IMR-90 (cell line): Measurements from ENCODE around the gene ATP6V1E1. TPM values are rescaled to one million over a fixed set of nuclear protein-coding genes. Genes with fewer than 3 reads are reported as not detected.

Experiments used
- ATAC-seq: fragments of 200-7000 bp; cut with Tn5 transposase; 2 replicates; pipeline ENCODE4 v1.9.1; 2020; ENCODE audit warnings: low read depth, mild to moderate bottlenecking, moderate library complexity
- BruUV-seq: library from RNA; stranded (reverse); fragments of 400-500 nt; replicated peaks from 2 replicates; lab custom pipeline; 2021; lab: Mats Ljungman, UMichigan
- CTCF ChIA-PET: fragments of 300-600 bp; formaldehyde crosslinking; extraction: SDS; loops from one replicate; lab custom pipeline; 2021; ENCODE audit warnings: antibody characterized with exemption; lab: Yijun Ruan, JAX
- POLR2A ChIA-PET: fragments of 300-600 bp; sonication (Branson Sonifier 250); formaldehyde crosslinking; loops from one replicate; lab custom pipeline; 2022; ENCODE audit warnings: antibody characterized with exemption; ENCODE audit not compliant: unreplicated experiment; lab: Charles Lee
- DNase-seq: peaks from one replicate; pipeline ENCODE4 v3.0.0; 2013
- H2AFZ ChIP-seq: replicated peaks from 2 replicates; pipeline ENCODE3; 2013; ENCODE audit warnings: low read length, mild to moderate bottlenecking; ENCODE audit not compliant: poor library complexity
- H2AK5ac ChIP-seq: 2 replicates; pipeline ENCODE4 v1.6.1; 2013; ENCODE audit warnings: low read depth, low read length, inconsistent platforms
- H2AK9ac ChIP-seq: replicated peaks from 2 replicates; pipeline ENCODE3; 2013; ENCODE audit warnings: mild to moderate bottlenecking, low read depth, low read length, moderate library complexity; ENCODE audit not compliant: poor library complexity
- H2BK120ac ChIP-seq: 2 replicates; pipeline ENCODE4 v1.6.1; 2013; ENCODE audit warnings: low read depth, low read length, inconsistent platforms
- H2BK15ac ChIP-seq: 3 replicates; pipeline ENCODE4 v1.6.1; 2013; ENCODE audit warnings: low read depth, low read length, inconsistent platforms
- H2BK20ac ChIP-seq: 2 replicates; pipeline ENCODE4 v1.6.1; 2013; ENCODE audit warnings: low read depth, mild to moderate bottlenecking, inconsistent platforms, low read length, moderate library complexity
- H2BK5ac ChIP-seq: 2 replicates; pipeline ENCODE4 v1.6.1; 2013; ENCODE audit warnings: mild to moderate bottlenecking, low read depth, low read length, inconsistent platforms; ENCODE audit not compliant: poor library complexity, severe bottlenecking
- H3K14ac ChIP-seq: replicated peaks from 2 replicates; pipeline ENCODE4 v1.6.1; 2013; ENCODE audit warnings: low read depth, low read length, inconsistent platforms
- H3K18ac ChIP-seq: 2 replicates; pipeline ENCODE4 v1.6.1; 2013; ENCODE audit warnings: low read depth, low read length, control low read depth
- H3K23ac ChIP-seq: 2 replicates; pipeline ENCODE4 v1.6.1; 2013; ENCODE audit warnings: low read depth, low read length, inconsistent platforms
- H3K27ac ChIP-seq: 2 replicates; pipeline ENCODE4 v1.5.1; 2013; ENCODE audit warnings: mild to moderate bottlenecking, control low read depth, low read length; ENCODE audit not compliant: insufficient read depth
- H3K27me3 ChIP-seq: 2 replicates; pipeline ENCODE4 v1.6.1; 2013; ENCODE audit warnings: low read length; ENCODE audit not compliant: control insufficient read depth, insufficient read depth
- H3K36me3 ChIP-seq: 2 replicates; pipeline ENCODE4 v1.6.1; 2013; ENCODE audit warnings: low read length, mixed read lengths; ENCODE audit not compliant: control insufficient read depth, insufficient read depth
- H3K4ac ChIP-seq: 2 replicates; pipeline ENCODE4 v1.6.1; 2013; ENCODE audit warnings: low read depth, low read length, inconsistent platforms
- H3K4me1 ChIP-seq: 2 replicates; pipeline ENCODE4 v1.6.1; 2013; ENCODE audit warnings: low read length, mixed read lengths; ENCODE audit not compliant: control insufficient read depth, insufficient read depth
- H3K4me2 ChIP-seq: 2 replicates; pipeline ENCODE4 v1.6.1; 2013; ENCODE audit warnings: low read depth, mild to moderate bottlenecking, control low read depth, low read length, moderate library complexity
- H3K4me3 ChIP-seq: 2 replicates; pipeline ENCODE4 v1.5.1; 2013; ENCODE audit warnings: low read depth, mild to moderate bottlenecking, control low read depth, low read length, moderate library complexity; ENCODE audit not compliant: insufficient read depth
- H3K56ac ChIP-seq: 2 replicates; pipeline ENCODE4 v1.6.1; 2013; ENCODE audit warnings: low read length, inconsistent platforms; ENCODE audit not compliant: insufficient read depth; ENCODE audit errors: extremely low read depth
- H3K79me1 ChIP-seq, 2 experiments: 2 replicates each; pipeline ENCODE4 v1.6.1; 2013; ENCODE audit warnings: low read length in 2 of 2, inconsistent platforms in 1 of 2, low read depth in 1 of 2
- H3K9ac ChIP-seq: 2 replicates; pipeline ENCODE4 v1.6.1; 2013; ENCODE audit warnings: low read depth, low read length, control low read depth
- H3K9me1 ChIP-seq: 2 replicates; pipeline ENCODE4 v1.6.1; 2013; ENCODE audit warnings: low read length, inconsistent platforms; ENCODE audit not compliant: insufficient read depth
- H3K9me3 ChIP-seq: 2 replicates; pipeline ENCODE4 v1.6.1; 2013; ENCODE audit warnings: low read length; ENCODE audit not compliant: control insufficient read depth, insufficient read depth
- H4K20me1 ChIP-seq: 2 replicates; pipeline ENCODE4 v1.6.1; 2013; ENCODE audit warnings: low read length, inconsistent platforms; ENCODE audit not compliant: insufficient read depth
- H4K5ac ChIP-seq: 2 replicates; pipeline ENCODE4 v1.6.1; 2013; ENCODE audit warnings: mild to moderate bottlenecking, low read depth, low read length, control low read depth
- H4K8ac ChIP-seq, 2 experiments: 2 replicates each; pipeline ENCODE4 v1.6.1; 2013; ENCODE audit warnings: low read depth in 2 of 2, low read length in 2 of 2, control low read depth in 1 of 2, inconsistent platforms in 1 of 2
- H4K91ac ChIP-seq: 2 replicates; pipeline ENCODE4 v1.6.1; 2013; ENCODE audit warnings: low read depth, low read length, inconsistent platforms; ENCODE audit not compliant: insufficient read depth
- BHLHE40 ChIP-seq: fragments of 150-350 bp; IDR thresholded peaks from 2 replicates; pipeline ENCODE4 v1.6.1; 2016; ENCODE audit warnings: mild to moderate bottlenecking, low read depth, low read length
- CEBPB ChIP-seq: IDR thresholded peaks from 2 replicates; pipeline ENCODE4 v1.6.1; 2012; ENCODE audit warnings: low read depth, low read length, improper control_type of control experiment
- MAZ ChIP-seq: IDR thresholded peaks from 2 replicates; pipeline ENCODE4 v1.6.1; 2012; ENCODE audit warnings: low read depth, mild to moderate bottlenecking, low read length, improper control_type of control experiment, moderate library complexity, borderline replicate concordance
- MXI1 ChIP-seq: IDR thresholded peaks from 2 replicates; pipeline ENCODE4 v1.6.1; 2012; ENCODE audit warnings: low read depth, mild to moderate bottlenecking, low read length, moderate library complexity, borderline replicate concordance
- POLR2A ChIP-seq: IDR thresholded peaks from 2 replicates; pipeline ENCODE4 v1.6.1; 2012; ENCODE audit warnings: mild to moderate bottlenecking, low read depth, low read length
- SMC3 ChIP-seq: fragments of 150-350 bp; IDR thresholded peaks from 2 replicates; pipeline ENCODE4 v1.6.1; 2016; ENCODE audit warnings: low read depth, mild to moderate bottlenecking, antibody characterized with exemption, low read length, moderate library complexity
- WGBS, 2 experiments: methylation state at CpG; one replicate each; pipeline versions ENCODE4 v1.1.5 to v1.1.7; 2013; ENCODE audit warnings: missing lambda C conversion rate in 2 of 2; ENCODE audit not compliant: insufficient read length in 1 of 2; ENCODE audit errors: extremely low coverage in 2 of 2; 5-methylcytosine and 5-hydroxymethylcytosine counted together
- dilution Hi-C: fragments of 300-500 bp; cut with HindIII; formaldehyde crosslinking; loops from one replicate; pipeline ENCODE4 v1.14.3; 2018; ENCODE audit warnings: low sequenced_read_pairs; ENCODE audit not compliant: unreplicated experiment
- in situ Hi-C: fragments of 300-500 bp; cut with MboI; formaldehyde crosslinking; loops from 3 replicates; pipeline ENCODE4 v1.14.3; 2019; ENCODE audit warnings: low sequenced_read_pairs, inconsistent platforms, mixed read lengths
- intact Hi-C: fragments of 100-400 bp; cut with micrococcal nuclease; formaldehyde crosslinking; loops from 2 replicates; pipeline ENCODE4 v1.10.0; 2022
- polyA plus RNA-seq, 3 experiments: library from polyadenylated mRNA; depleted of rRNA; stranded (reverse); fragments of >200 nt; gene quantifications; 2 replicates each; pipeline ENCODE4 v1.2.3, GENCODE V29; 2012; ENCODE audit warnings: low replicate concordance in 1 of 3
- total RNA-seq: library from RNA; depleted of rRNA; stranded (reverse); fragments of >200 nt; gene quantifications from 2 replicates; pipeline ENCODE4 v1.2.3, GENCODE V29; 2012
- TF ChIP-seq, protein P1 (sequence below): conservative IDR thresholded peaks from 2 replicates; pipeline ENCODE4 v1.5.1; 2012; ENCODE audit warnings: mild to moderate bottlenecking, low read depth, low read length, improper control_type of control experiment
- TF ChIP-seq, protein P2 (sequence below): fragments of 150-350 bp; IDR thresholded peaks from 2 replicates; pipeline ENCODE4 v1.6.1; 2017; ENCODE audit warnings: mild to moderate bottlenecking, antibody characterized with exemption, low read length, low read depth

Gene ATP6V1E1
- total and polyA plus RNA-seq, 2 of the 4 experiments (the other 2 are of a cell fraction) = 144 to 148 TPM

GRCh38 chr22:17554814-17555213, 73.7 kb downstream of the ATP6V1E1 start:
- Histone ChIP-seq H3K14ac (no peak overlapping the region), H3K4me2 (no peak overlapping the region), H2AFZ (no peak overlapping the region), H3K27ac (no peak overlapping the region), H3K79me1 (no peaks in the 10 kb centered on the region), H3K4me1 (no peaks in the 10 kb centered on the region), H3K9me1 (no peaks in the 10 kb centered on the region), H3K4me3 (no peak overlapping the region), H3K18ac (no peak overlapping the region), H2BK20ac (no peak overlapping the region), H2AK5ac (no peak overlapping the region), H2BK120ac (no peak overlapping the region), H4K5ac (no peak overlapping the region), H4K20me1 (no peaks in the 10 kb centered on the region), H3K27me3 (peaks cover 14% of the 10 kb centered on the region), H3K56ac (no peak overlapping the region), H3K4ac (no peak overlapping the region), H2BK5ac (no peak overlapping the region), H3K36me3 (no peaks in the 10 kb centered on the region), H3K9ac (no peak overlapping the region), H4K8ac (no peak overlapping the region), H3K23ac (no peak overlapping the region), H3K9me3 (no peaks in the 10 kb centered on the region), H2BK15ac (no peak overlapping the region), H2AK9ac (no peak overlapping the region), H4K91ac (no peak overlapping the region)
- no TSS peak for BruUV-seq
- WGBS, 2 experiments = no CpG with 5 or more reads among the region's 4 CpGs
- TF ChIP-seq, protein P1, sequence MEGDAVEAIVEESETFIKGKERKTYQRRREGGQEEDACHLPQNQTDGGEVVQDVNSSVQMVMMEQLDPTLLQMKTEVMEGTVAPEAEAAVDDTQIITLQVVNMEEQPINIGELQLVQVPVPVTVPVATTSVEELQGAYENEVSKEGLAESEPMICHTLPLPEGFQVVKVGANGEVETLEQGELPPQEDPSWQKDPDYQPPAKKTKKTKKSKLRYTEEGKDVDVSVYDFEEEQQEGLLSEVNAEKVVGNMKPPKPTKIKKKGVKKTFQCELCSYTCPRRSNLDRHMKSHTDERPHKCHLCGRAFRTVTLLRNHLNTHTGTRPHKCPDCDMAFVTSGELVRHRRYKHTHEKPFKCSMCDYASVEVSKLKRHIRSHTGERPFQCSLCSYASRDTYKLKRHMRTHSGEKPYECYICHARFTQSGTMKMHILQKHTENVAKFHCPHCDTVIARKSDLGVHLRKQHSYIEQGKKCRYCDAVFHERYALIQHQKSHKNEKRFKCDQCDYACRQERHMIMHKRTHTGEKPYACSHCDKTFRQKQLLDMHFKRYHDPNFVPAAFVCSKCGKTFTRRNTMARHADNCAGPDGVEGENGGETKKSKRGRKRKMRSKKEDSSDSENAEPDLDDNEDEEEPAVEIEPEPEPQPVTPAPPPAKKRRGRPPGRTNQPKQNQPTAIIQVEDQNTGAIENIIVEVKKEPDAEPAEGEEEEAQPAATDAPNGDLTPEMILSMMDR = no peak
- TF ChIP-seq POLR2A = no peak
- no peak for TF ChIP-seq BHLHE40
- no peak for TF ChIP-seq CEBPB
- TF ChIP-seq SMC3 = no peak
- no peak for TF ChIP-seq MAZ
- TF ChIP-seq, protein P2, sequence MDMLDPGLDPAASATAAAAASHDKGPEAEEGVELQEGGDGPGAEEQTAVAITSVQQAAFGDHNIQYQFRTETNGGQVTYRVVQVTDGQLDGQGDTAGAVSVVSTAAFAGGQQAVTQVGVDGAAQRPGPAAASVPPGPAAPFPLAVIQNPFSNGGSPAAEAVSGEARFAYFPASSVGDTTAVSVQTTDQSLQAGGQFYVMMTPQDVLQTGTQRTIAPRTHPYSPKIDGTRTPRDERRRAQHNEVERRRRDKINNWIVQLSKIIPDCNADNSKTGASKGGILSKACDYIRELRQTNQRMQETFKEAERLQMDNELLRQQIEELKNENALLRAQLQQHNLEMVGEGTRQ = no peak
- no peak for TF ChIP-seq MXI1
- ATAC-seq (no peak), DNase-seq (no peak)
- dilution Hi-C loops = no loop called here
- in situ Hi-C loops = loop anchor here (25.0 kb wide), 1 partner anchor 507 kb away; no protein-coding TSS in a partner anchor
- CTCF ChIA-PET = no interaction called here
- intact Hi-C loops = loop anchor here (5.0 to 10.0 kb wide), 3 partner anchors 187 to 520 kb away; partner anchors contain the start of gene PEX26
- POLR2A ChIA-PET = no interaction called here
